ENCODE results near the gene GABRP.
"Not testable (repeated sequence)": the region's sequence is repeated elsewhere in the genome, so short reads cannot be mapped to it uniquely, and the experiment has no call there.

Gene GABRP

GRCh38 chr5:170756691-170757090, 26.8 kb upstream of the GABRP start:
- DNase-seq, result no peak

GRCh38 chr5:170757182-170757601, 26.3 kb upstream of the GABRP start:
- no peak for DNase-seq

- DNase-seq, result no peak
These were observed 25.9 kb upstream of the GABRP start for GRCh38 chr5:170757669-170758068.

GRCh38 chr5:170758481-170758880, 25.0 kb upstream of the GABRP start:
- DNase-seq, result no peak

- DNase-seq, result no peak
These were observed 23.4 kb upstream of the GABRP start for GRCh38 chr5:170760113-170760512.

DNA sequence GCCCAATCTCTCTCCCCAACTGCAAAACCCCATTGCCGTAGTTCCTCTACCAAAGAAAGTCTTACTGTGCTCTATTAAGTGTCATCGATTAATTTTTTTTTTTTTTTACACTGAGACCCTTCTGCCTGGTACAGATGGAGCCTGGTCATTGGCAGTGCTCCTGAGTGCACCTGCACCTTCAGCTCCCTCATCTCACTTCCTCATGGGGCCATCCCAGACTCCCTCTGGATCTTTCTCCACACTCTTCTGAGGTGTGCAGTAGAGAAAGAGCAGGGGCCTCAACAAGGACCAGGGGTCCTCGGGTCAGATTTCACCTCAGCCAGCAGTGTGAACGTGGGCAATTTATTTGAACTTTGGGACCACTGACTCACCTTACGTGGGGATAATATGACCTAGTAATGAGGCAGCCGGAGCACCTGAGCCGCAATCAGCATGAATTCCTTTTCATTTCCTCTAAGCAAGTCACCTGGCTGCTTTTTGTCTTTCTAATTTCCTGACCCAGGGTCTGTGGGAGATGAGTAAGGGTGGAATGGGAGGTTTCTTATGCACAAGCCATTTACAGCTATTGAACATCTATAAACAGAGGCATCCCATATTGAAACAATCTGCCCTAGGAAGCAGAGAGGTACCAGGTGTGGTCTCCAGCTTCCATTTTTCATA, 22.3 kb upstream of the GABRP start:
- no peak for DNase-seq

GRCh38 chr5:170761708-170762066, 21.8 kb upstream of the GABRP start:
- no peak for DNase-seq

DNA sequence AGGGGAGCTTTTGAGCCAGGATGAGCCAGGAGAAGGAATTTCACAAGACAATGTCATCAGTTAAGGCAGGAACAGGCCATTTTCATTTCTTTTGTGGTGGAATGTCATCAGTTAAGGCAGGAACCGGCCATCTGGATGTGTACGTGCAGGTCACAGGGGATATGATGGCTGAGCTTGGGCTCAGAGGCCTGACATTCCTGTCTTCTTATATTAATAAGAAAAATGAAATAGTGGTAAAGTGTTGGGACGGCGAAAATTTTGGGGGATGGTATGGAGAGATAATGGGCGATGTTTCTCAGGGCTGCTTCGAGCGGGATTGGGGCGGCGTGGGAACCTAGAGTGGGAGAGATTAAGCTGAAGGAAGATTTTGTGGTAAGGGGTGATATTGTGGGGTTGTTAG, 21.2 kb upstream of the GABRP start:
- not testable (repeated sequence) for DNase-seq

DNA sequence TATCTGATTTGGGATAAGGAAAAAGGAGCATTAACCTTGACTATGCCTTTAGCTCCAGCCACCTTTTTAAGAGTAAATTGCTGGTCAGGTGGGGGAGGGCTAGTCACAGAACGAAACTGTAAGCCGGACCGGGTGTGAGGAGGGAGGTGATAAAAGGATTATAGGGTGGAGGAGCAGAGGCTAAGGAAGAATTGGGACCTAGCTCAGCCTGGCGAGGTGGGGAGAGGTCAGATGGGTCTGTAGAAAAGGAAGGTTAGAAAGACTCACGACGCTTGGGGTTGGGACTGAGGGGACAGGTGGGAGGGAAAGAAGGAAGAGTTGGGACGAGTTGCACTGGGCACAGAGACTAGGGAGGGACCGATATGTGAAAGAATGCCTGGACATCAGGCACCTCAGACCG, 17.7 kb upstream of the GABRP start:
- DNase-seq, result not testable (repeated sequence)

DNA sequence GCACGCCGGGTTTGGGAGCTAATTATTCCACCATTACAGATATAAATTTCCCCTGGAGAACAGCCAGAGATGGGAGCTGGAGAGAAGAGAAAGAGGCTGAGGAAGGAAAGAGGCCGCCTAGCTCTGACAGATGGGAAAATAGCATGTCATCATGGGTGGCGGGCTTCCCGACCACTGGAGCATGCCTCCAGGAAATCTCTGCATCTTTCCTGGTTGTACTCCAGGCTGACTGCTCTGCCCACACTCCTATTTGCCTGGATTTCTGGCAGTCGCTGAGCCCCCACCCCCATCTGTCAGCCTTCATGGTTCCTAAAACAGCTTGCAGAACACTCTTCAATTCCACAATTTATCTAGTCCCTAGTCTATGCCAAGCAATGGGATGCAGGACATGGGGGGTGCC, 14.3 kb upstream of the GABRP start:
- no peak for DNase-seq

DNA sequence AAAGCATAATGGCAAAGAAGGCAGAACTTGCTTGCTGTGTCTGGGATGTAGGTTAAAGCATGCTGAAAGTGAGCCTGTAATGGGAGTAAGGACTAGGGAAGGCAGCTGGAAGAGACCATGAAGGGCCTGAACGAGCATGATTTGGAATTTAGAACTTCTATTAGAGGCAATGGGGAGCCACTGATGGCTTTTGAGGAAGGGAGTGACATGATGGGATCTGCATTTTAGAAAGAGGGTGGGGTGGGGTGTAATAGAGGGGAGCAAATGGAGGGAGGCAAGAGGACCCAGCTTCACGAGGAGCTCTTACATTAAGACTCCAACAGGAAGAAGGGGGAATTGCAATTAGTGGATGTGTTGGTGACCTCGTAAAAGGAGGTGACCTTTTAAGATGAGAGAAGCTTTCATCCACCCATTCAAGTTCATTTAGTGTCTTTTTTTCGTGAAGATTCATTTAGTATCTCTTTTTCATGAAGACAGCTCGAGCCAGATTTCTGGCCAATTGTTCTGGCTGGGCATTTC, 13.6 kb upstream of the GABRP start:
- no peak for DNase-seq

DNA sequence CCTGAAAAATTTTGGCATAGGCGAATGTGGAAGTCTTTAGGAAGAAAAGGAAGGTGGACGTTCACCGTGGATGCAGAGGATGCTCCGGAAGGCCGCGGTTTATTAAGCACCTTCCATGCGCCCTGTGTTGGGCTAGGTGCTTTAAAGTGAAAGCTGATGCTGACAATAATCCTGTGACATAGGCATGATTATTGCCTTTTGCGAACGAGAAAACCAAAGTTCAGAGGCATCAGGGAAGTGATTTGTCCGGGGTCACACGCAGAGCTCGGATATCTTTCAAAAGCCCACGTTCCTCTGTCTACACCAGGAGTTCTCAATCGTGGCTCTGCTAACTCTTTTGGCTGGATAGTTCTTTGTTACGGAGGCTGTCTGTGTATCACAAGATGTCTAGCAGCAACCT, 12.0 kb upstream of the GABRP start:
- no peak for DNase-seq

GRCh38 chr5:170773024-170773985, 10.2 kb upstream of the GABRP start:
- no peak for DNase-seq

DNA sequence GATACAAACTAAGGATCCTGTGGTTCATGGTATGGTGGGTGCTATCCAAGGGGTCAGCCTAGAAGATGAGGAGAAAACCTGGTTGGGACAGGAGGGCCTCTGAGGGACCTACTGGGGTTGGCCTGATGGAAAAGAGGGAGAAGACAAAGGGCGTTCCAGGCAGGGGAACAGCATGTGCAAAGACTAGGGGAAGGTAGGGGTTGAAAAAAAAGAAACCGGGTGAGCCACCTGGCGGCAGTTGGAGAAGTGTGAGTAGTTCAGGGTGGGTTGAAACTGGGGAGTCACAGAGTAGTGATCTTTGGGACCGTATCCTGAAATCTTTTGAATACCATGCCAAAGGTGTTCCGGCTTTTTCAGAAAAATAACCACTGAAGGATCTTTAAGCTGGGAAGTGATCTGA, 8.7 kb upstream of the GABRP start:
- no peak for DNase-seq

DNA sequence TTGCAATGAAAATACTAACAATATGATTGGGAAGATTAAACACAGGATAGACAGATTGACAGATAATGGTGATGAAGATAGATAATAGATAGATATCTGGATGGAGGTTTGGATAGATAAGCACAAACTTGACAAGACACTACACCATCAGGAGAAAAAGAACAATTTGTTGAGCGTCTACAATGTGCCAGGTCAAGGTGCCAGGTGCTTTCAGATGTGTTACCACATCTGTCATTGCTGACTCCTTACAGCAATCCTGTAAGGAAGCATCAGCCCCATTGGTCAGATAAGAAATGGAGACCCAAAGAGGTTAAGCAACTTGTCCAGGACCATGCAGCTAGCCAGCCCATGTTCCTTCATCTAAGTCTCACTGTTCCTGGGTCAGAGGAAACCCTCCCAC, 1.6 kb upstream of the GABRP start:
- DNase-seq, result no peak

- DNase-seq, result no peak
These were observed 1.1 kb upstream of the GABRP start for GRCh38 chr5:170782438-170782837.

DNA sequence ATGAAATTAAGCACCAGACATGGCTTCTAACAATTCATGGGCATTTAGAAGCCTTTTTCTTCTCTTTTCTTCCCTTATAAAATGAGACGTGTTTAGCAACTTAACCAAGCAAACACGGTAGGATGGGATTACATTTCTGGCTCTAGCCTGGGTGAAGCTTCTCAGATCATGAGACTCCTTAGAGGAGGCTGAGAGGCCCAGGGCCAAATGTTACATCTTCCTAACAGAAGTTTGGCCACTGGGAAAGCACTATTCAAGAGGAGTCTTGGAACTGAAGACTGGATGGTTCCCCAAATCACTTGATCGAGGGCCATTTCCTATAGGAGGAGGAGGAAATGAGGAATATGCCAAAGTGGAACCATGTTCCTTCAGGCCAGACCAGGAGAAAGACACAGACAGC, 1.9 kb downstream of the GABRP start:
- no peak for DNase-seq

GRCh38 chr5:170787216-170787615, 3.7 kb downstream of the GABRP start:
- no peak for DNase-seq

GRCh38 chr5:170788626-170789304, 5.2 kb downstream of the GABRP start:
- no peak for DNase-seq

- no peak for DNase-seq
These were observed 7.9 kb downstream of the GABRP start for GRCh38 chr5:170791325-170791954.

- no peak for DNase-seq
These were observed 9.4 kb downstream of the GABRP start for GRCh38 chr5:170792878-170793277.

DNA sequence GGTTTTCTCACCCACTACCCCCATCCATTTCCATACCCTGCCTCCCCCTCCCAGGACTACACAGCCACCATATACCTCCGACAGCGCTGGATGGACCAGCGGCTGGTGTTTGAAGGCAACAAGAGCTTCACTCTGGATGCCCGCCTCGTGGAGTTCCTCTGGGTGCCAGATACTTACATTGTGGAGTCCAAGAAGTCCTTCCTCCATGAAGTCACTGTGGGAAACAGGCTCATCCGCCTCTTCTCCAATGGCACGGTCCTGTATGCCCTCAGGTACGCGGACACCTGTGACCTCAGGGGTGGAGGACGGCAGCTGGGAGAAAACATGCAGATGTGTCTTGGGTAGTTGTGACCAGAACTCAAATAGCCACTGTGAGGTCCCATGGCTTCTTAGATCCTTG, 11.6 kb downstream of the GABRP start:
- no peak for DNase-seq

GRCh38 chr5:170805666-170806065, 22.1 kb downstream of the GABRP start:
- DNase-seq, result no peak
